UCSD-AML1 (cell line): ENCODE measurements around the gene SYT7.

Experiments
- DNase-seq: peaks from one replicate; lab custom pipeline; 2025; ENCODE audit not compliant: unreplicated experiment; lab: John Stamatoyannopoulos, UW

The SYT7 gene

DNA sequence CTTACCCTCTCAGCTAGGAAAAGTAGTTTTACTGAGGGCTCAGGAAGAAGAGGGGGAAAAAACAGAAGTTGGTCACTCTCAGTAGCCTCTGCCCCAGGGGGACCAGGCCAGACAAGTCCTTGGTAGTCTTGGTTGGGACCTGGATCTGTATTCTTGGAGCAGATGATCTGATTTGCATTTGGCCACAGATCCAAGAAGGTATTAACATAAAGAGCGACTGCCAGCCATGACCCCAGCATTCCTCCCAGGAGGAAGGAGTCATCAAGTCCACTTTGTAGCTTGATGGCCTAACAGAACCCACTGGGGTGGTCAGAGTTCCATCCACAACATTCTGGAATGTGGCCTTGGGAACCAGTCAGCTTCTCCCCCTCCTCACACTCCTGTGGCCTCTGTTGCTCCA, 78.4 kb downstream of the SYT7 start:
- DNase-seq, result no peak

DNA sequence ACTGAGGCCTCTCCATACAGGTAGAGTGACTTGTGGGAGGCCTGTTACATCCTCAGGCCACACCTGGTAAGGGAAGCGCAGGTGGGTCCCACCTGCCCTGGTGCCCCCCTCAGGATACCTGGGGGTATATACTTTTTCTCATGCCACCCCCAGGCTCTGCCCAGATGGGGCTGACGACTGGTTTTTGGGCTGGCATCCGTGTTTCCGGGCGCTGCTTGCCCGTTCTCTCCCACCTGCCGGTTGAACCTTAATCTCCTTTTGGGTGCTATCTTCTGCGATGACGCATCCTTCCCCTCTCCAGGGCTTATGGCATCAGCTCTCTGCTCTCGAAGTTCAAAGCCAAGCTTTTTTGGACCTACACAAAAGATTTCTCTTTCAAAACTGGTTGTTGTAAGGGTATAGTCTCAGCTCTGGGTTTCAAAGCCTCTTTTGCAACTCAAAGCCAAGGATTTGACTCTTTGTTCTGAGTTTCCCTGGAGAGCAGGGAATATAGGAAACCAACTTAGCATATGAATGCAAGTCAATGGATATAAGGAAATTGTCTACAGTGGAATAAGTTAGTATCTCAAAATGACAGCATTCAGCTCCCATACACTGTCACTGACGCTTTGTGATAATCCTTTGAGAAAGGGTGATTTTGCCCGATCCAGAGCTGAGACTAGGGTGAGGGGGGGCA, 80.9 kb downstream of the SYT7 start:
- no peak for DNase-seq

DNA sequence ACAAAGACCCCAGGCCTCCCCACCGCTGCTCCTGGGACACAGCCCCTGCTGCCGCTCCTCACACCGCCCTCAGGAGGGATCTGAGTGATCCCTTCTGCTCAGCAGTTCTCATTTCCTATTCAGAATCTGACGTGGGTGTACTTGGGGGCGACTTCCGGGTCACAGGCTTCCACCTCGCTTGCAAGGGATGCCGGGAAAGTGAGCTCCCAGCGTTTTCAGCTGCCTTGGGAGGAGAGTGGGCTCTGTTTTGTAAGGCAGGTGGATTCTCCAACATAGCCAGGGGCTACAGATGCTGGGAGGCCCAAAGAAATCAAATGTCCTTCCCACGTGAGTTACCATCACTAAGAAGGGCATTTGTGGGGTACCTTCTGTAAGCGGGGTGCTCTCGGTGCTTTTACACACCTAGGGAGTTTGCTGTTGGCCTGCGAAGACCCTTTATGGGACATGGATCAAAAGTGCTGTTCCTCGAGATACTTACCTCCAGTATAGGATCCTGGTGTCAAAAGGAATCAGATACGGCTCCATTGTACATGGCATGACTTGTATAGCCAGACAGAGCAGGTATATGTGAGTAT, 82.0 kb downstream of the SYT7 start:
- DNase-seq, result no peak

DNA sequence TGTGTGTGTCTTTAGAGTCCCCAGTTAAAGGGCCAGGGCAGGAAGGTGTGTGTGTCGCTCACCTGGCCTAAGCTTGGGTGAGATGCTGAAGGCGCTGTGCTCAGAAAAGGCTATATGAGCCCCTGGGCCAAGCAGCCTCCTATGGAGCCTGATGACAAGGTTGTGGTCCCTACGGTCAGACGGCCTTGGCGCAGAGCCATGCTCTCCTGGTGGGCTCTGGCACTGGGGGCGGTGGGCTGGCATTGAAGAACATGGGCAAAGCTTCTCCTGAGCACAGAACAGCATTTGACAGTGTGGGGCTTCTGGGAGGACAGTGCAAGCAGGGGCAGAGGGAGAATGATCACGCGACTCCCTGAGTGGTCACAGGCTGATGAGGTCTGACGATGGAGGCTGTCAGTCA, 83.0 kb downstream of the SYT7 start:
- no peak for DNase-seq

DNA sequence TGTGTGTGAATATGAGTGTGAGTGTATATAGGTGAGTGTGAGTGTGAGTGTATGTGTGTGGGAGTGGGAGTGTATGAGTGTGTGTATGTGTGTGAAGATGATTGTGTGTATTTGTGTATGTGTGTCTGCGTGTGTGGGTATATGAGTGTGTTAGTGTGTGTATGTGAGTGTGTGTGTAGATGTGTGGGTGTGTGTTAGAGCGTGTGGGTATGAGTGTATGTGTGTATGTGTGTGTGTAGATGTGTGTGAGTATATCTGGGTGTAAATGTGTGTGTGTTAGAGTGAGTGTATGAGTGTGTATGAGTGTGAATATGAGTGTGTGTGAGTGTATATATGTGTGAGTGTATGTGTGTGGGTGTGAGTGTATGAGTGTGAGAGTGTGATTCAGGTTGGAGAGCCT, 83.4 kb downstream of the SYT7 start:
- no peak for DNase-seq

DNA sequence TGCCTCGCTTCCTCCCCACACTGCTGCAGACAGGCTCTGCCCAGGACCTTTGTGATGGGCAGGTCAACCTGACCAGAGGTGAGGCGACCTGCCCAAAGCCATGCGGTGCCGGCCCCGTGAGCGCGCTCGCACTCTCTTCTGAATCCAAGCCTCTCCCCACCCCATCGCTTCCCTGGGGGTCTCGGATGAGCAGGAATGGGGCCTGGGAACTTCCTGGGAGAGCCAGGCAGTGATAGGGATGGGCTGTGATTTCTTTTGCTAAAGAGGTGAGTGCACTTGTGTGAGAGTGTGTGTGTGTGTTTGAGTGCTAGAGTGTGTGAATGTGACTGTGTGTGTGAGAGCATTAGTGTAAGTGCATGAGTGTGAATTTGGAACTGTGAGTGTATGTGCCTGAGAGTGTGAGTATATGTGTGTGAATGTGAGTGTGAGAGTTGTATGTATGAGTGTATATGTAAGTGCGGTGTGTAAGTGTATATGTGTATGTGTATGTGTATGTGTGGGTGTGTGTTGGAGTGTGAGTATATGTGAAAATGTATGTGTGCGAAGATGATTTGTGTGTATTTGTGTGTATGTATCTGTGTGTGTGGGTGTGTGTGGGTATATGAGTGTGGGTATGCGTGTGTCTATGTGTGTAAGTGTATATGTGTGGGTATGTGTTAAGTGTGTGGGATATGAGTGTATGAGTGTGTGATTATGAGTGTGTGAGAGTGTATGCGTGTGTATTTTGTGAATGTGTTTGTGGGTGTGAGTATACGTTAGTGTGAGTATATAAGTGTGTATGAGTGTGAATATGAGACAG, 84.1 kb downstream of the SYT7 start:
- no peak for DNase-seq

DNA sequence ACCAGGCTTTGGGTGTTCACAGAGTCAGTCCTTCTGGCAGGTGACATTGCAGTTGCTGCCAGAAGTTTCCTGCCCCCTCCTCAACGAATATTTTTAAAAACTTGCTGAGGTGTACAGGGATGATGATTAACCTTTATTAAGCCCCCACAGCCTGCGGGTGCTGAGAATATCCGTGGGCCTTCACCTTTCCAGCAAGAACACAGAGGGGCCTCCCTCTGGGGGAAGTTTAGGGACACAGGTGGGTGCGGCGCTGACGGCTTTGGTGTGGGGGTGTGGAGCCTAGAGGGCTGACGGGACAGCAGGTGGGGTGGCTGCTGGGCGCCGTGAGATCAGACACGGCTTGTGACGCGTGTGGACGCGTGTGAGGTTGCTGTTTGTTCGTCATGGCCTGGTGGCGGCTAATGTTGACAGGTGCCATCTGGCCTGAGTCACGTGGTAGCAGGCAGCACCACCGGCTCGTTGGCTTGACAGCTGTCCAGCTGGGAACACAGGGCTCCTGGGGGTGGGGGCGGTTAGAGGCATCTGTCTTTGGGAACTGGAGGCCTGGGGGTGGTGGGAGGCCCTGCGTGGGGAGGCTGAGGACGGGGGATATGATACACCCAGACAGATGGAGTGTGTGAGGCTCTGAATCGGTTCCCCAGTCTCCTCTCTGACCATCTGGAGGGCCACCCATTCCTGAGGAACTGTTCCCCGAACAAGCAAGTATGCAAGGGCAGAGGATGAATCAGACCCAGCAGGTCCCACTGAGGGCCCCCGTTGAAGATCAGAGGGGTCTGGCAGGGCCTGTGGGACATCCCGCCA, 84.9 kb downstream of the SYT7 start:
- DNase-seq, result no peak

DNA sequence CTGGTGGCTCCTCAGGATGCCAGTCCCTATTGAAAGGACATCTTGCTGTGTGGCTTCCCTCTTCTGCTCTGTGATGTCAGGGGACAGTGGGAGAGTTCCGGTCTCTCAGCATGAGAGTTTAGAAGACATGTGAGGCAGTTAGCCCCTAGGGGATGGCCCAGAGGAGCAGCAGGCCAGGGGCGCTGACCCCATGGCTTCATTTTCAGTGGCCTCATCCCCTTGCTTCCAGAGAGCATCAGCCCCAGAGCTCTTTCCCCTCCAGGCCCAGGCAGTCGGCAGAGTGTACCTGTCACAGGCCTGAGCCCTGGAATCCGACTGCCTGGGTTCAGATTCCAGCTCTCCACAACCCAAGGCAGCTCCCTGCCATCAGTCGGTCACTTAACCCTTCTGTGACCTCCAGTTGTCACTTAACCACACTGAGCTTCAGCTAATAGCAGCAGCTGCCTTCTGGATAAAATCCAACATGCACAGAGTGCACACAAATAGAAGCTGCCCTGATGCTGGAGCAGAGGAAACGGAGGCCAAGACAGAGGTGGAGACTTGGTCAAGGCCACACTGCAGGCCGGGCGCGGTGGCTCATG, 86.4 kb downstream of the SYT7 start:
- DNase-seq, result no peak

DNA sequence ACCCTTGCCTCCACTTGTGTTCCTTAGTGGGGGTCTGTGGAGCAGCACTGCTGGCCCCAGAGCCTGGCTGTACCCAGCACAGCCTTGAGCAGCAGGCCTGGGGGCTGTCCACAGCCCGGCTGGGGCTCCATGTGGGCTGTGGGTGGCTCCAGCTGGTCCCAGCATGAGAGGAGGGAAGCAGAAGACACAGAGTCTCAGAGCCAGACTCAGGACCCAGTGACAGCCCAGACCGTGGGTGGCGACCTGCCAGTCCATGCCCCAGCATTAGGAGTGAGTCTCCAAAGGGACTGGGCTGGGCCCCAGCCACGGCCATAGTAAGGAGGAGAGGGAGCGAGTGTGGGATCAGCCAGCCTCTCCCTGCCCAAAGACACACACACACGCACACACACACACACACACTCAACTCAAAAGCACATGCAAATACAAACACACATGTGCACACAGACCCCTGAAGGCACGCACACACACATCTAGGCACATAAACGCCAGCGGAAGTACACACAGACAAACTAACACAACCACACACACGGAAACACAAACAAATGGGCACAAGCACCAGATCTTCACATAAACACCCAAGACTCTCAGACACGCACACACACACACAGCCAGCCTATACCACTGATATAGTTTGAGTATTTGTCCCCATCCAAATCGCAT, 89.0 kb downstream of the SYT7 start:
- DNase-seq, result no peak

DNA sequence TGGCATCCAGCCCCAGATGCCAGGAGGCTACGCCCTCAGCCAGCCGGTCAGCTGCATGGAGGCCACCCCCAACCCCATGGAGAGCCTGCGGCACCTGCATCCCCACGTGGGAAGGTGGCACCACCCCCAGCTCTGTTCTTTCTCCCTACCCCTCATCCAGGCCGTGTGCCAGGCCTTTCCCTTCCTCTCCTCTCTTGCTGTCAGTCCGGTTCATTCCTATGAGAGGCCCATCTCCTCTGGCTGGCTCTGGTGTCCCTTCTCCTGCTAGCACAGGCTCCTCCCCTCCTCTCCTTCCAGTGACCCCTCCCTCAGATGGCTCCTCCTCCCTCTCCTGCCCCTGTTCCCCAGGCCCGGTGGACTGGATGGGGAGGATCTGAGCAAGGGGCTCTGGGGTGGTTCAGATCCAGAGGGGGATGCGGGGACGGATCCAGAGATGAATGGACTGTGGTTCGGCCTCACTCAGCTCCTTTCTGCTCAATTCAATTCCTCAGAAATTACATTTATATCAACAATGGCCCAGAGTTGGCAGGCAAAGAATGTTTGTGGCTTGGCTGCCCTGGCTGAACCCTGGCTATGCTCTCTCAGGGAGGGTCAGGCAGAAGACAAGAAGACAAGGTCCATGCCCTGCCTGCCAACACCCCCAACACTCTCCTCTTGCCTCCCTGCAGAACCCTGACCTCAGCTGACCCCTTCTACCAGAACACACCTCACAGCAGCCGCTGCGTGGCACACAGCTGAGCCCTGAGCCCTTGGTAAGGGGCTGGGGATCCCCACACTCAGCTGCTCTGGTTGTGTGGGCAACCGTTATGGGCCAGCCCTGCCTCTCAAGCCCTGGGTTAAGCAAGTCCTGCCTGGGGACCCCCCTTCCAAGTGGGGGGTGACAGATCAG, 90.8 kb downstream of the SYT7 start:
- DNase-seq, result no peak

DNA sequence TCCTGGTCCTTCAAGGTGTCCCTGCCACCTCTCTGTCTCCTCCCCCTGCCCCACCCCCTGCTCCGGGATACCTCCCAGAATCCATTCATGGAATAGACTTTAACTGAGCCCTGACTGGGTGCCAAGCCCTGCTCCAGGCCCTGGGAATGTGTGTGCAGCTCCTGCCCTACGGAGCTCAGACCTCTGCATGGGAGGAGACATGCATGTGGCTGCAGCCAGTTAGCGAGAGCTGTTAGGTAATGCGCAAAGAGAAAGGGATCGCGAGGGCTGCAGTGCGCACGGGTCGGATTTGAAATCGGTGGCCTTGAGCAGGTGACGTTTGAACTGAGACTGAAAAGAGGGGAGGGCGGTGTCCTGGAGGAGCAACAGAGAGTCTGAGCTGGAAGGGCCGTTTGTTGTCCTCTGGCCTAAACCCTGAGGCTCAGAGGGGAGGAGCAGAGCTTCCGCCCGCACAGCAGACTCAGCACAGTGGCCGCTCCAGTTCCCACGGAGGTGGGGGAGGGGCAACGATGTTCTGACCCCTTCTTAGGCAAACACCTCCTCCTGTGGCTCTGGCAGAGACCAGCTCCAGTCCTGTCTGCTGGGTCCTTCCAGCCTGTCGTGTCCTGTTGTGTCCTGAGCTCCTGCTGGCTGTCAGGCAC, 92.1 kb downstream of the SYT7 start:
- DNase-seq, result no peak

DNA sequence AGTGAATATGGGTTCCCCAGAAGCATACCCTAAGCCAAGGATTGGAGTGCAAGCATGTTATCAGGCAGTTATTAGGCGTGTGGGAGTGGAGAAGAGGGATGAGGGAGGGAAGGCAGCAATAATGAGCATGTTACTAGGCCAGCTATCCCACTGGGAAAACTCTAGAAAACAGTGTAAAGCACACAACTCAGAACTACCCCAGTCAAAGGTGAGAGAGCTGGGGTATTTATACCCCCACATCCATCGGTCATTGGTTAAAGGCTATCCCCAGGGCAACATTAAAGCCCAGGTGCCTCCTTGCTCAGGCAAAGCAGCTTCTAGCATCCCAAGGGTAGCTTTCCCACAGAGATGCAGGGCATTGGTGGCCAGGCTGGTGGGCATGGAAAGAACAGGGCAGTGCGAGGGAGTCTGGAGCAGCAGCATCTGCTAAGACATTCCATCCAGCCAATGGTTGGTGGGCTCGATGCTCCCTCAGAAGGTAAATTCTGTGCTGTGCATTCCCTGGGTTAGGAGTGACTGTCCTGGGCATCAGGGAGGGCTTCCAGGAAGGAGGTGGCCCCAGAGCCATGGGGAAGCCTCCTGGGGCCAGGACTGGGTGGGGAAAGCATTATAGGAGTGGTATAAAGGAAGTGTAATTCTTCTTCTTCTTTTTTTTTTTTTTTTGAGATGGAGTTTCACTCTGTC, 93.4 kb downstream of the SYT7 start:
- DNase-seq, result no peak

DNA sequence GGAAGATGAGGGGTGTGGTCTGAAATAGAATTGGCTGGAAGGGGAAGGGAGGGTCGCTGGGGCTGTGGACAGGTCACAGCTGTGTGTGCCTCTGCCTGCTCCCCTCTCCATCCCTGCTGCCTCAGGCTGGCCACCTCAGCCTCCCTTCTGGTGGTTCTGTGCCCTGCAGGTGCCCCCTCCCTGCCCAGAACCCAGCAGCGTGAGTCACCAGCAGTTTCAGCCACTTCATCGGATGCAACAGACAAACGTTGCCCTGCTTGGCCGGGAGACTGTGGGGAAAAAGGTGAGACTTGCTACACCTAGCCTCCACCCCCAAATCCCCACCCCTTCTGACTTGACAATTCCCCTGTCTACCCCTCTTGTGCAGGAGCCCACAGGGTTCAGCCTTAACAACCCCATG, 94.1 kb downstream of the SYT7 start:
- no peak for DNase-seq

DNA sequence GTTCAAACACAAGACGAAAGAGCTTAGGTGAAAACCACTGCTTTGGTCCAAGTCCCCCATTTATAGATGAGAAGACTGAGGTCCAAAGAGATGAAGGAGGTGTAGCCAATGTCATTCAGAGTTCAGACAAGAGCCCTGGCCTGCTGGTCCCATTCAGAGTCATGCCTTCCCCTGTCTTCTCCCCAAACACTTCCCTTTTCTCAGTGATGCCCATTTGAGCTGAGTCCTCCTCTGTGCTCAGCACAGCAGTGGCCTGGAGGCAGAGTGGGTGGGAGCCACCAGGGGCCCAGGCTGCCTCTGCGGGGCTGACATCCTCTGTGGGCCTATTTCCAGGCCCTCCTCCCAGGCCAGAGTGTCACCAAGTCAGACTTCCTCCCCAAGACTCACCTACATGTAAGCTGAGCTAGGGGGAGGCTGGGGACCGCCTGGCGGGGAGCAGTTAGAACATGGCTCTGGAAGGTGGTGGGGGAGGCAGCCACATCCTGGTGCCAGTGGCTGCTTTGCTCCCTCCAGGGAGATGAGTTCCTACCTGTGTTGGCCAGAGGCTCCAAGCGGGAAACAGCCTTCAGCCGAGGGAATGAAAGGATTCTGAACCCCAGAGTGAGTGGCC, 94.8 kb downstream of the SYT7 start:
- DNase-seq, result no peak

DNA sequence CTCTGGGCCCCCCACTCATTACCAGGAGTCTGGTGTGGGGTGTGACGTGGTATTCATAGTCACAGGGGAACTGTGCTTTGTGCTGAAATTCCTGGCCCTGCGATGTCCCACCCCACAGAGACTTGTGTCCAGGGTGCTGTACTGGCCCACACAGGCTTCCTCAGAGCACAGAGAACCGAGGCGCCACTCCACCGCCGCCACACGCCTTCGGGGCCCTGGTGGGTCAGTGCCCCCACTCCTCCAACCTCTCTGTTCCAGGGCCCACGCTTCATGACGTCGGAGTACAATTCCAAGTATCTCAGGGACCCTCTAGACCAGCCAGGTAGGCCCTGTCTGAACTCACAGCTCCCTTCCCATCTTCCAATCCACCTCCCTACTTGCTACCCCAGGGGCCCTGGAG, 95.8 kb downstream of the SYT7 start:
- DNase-seq, result no peak

DNA sequence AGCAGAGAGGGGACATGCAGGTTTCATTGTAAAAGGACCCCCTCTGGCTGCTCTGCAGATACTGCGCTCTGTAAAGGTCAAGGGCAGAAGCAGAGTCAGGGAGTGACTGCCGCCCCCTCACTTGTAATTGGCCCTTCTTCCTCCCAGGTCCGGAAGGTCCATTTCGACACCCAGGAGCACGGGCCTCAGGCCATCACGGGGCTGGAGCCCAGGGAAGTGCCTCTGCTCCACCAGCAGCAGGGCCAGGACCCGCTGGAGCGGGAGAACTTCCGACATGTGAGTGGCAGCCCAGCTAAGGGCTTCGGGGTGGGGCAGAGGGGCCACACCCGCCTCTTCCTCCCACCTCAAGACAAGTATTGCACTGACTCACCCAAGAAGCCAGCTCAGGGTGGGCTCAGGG, 96.3 kb downstream of the SYT7 start:
- DNase-seq, result no peak

DNA sequence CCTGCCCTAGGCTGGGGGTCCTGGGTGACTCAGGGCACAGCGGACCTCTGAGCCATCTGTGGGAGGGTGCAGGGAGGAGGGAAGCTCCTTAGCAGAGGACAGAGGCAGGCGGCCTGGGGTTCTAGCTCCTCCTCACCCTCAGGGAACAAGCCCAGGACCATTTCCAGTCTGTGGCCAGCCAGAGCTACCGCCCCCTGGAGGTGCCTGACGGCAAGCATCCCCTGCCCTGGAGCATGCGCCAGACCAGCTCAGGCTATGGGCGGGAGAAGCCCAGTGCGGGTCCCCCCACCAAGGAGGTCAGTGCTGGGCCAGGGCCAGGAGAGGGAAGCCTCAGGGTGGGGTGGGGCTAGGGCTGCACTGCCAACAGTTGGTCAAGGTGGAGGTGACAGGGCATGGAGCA, 98.4 kb downstream of the SYT7 start:
- peak; percentile 25 for DNase-seq

DNA sequence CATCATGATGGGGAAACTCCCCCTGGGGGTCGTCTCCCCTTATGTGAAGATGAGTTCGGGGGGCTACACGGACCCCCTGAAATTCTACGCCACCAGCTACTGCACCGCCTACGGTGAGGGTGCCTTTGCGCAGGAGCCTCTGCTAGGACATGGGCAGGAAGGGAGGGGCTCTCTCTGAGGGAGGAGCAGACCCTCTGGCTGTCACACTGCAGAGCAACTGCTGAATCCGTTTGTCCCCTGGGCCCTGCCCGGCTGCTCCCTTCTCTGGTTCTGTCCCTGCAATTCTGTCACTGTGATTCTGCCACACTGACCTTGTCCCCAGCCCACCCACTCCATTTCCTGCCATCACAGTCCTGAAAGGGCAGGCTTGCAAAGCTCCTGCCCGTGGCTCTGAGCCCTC, 99.1 kb downstream of the SYT7 start:
- DNase-seq, result no peak
